Right cardiac atrium (tissue), 5 donors: ENCODE measurements around the gene IMPDH1. TPM values are rescaled to one million over a fixed set of nuclear protein-coding genes. Genes with fewer than 3 reads are reported as not detected.

ENCODE experiments used
- ATAC-seq, 2 donors: fragments of 200-7000 bp; cut with Tn5 transposase; one replicate each; pipeline versions ENCODE4 v1.8.0 to v1.9.1; 2020; ENCODE audit warnings: moderate library complexity in 2 of 2, mild to moderate bottlenecking in 1 of 2
- DNase-seq, 3 donors: peaks; one replicate each; pipeline ENCODE4 v3.0.0-alpha.2; 2020
- H3K27ac ChIP-seq: one replicate; pipeline ENCODE4 v1.5.1; 2013; ENCODE audit warnings: mild to moderate bottlenecking, low read length, control low read depth, moderate library complexity
- H3K27me3 ChIP-seq: one replicate; pipeline ENCODE4 v1.6.1; 2013; ENCODE audit not compliant: control insufficient read depth, insufficient read depth
- H3K4me1 ChIP-seq: one replicate; pipeline ENCODE4 v1.6.1; 2013; ENCODE audit warnings: low read length; ENCODE audit not compliant: control insufficient read depth, insufficient read depth
- H3K4me3 ChIP-seq: one replicate; pipeline ENCODE4 v1.5.1; 2013; ENCODE audit warnings: low read length, control low read depth
- H3K9me3 ChIP-seq: one replicate; pipeline ENCODE4 v1.6.1; 2013; ENCODE audit warnings: low read length; ENCODE audit not compliant: control insufficient read depth
- WGBS: extraction: QIAGEN DNeasy Blood & Tissue Kit; methylation state at CpG from one replicate; pipeline ENCODE4 v1.1.7; 2013; 5-methylcytosine and 5-hydroxymethylcytosine counted together
- intact Hi-C, 4 donors: fragments of 100-400 bp; cut with DNase I; formaldehyde crosslinking; loops; one replicate each; pipeline versions ENCODE4 v1.11.0 to v1.14.0; 2022 to 2023
- polyA plus RNA-seq: library from polyadenylated mRNA; stranded (reverse); fragments of 200-250 nt; gene quantifications from one replicate; pipeline ENCODE4 v1.2.3, GENCODE V29; 2013
- total RNA-seq, 4 donors: library from RNA; stranded (reverse); fragmentation: NEBNext Ultra II Directional; extraction: Animal tissue kit (Norgen Biotek cat#: 25700); gene quantifications; one replicate each; pipeline ENCODE4 v1.2.1, GENCODE V29; 2021
- donor health status: healthy with polysubstance abuse.
- donor health status: DM: no; HTN: yes; CAD: no.
- donor health status: DM: no; HTN: no; CAD: no.
- donor health status: DM: no; HTN: yes; CAD: no; lungs with severe emphysema.
- donor health status: DM: yes; HTN: yes; CAD: no.

Gene IMPDH1
- total and polyA plus RNA-seq, 5 donors = 13.8 to 22.2 (median 14.5) TPM

DNA sequence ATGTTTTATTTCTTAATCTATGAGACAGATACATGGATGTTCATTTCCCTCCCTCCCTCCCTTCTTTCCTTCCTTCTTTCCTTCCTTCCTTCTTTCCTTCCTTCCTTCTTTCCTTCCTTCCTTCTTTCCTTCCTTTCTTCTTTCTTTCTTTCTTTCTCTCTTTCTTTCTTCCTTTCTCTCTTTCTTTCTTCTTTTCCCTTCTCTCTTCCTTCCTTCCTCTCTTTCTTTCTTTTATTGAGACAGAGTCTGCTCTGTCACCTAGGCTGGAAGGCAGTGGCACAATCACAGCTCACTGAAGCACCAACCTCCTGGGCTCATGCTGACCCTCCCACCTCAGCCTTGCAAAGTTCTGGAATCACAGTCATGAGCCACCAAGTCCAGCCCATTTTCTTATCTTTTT, 42.8 kb downstream of the IMPDH1 start:
- intact Hi-C loops = no loop called here
- ATAC-seq = no peak
- no peak overlapping the region for H3K4me3 ChIP-seq
- H3K9me3 ChIP-seq = no peaks in the 10 kb centered on the region
- no peak overlapping the region for H3K27ac ChIP-seq
- no peak for DNase-seq
- H3K4me1 ChIP-seq = no peaks in the 10 kb centered on the region
- no peaks in the 10 kb centered on the region for H3K27me3 ChIP-seq

DNA sequence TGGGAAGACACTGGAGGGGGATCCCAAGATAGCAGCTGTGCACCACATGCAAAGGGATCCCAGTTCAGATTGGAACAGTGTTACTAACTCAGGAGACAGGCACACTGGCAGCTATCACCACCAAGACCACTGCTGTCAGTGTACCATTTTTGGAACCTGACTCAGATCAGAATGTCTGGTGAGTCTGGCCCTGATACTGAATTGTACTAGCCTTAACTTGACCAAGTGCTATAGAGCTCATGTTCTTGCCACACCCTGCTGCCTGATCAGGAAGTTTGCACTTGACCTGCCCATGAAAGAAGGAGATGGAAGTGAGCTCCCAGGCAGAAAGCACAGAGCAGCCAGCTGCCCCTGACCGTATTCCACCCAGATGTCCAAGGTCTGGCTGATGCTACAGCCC, 43.5 kb downstream of the IMPDH1 start:
- Histone ChIP-seq H3K27ac (no peak overlapping the region), H3K4me3 (no peak overlapping the region), H3K27me3 (no peaks in the 10 kb centered on the region), H3K4me1 (no peaks in the 10 kb centered on the region), H3K9me3 (no peaks in the 10 kb centered on the region)
- intact Hi-C loops = no loop called here
- no peak for DNase-seq
- WGBS = 56% methylated on average over 1 of the region's 1 CpG
- ATAC-seq = no peak

GRCh38 chr7:128365432-128365831, 44.4 kb downstream of the IMPDH1 start:
- no peaks in the 10 kb centered on the region for H3K4me1 ChIP-seq
- no peaks in the 10 kb centered on the region for H3K27me3 ChIP-seq
- H3K4me3 ChIP-seq = no peak overlapping the region
- H3K9me3 ChIP-seq = no peaks in the 10 kb centered on the region
- intact Hi-C loops = no loop called here
- 87% methylated on average over 2 of the region's 2 CpGs for WGBS
- DNase-seq = no peak
- no peak overlapping the region for H3K27ac ChIP-seq
- ATAC-seq = no peak

DNA sequence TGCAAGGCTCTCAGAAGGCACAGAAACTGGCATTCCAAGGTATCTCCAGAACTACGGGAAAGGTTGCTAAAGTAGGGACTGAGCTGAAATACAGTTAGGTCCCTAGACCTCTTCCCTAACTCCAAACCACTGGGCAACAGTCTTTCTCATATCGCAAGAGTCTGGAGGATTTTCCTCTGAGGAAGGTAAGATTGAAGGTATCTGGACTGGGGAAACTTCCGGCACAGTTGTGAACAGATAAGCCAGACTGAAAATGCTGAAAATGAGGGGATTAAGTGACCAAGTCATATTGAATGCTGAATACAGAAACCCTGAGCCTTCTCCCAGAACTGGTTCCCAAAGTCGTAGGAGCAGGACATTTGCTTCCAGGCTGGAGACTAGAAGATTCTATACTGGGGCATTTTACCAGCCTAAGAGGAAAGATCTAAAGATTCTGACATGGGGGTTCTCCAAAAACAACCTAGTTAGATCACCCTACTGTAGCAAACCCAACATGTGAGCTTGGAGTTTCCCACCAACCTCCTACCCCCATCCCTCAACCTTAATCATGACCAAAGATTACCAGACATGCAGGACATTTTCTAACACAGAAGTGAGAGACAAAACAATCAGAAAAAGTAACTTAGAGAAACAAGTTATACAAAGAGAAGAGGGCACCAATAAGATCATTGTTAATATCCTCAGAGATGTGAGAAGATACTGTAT, 45.5 kb downstream of the IMPDH1 start:
- intact Hi-C loops = no loop called here
- ATAC-seq = no peak
- no peaks in the 10 kb centered on the region for H3K4me1 ChIP-seq

DNA sequence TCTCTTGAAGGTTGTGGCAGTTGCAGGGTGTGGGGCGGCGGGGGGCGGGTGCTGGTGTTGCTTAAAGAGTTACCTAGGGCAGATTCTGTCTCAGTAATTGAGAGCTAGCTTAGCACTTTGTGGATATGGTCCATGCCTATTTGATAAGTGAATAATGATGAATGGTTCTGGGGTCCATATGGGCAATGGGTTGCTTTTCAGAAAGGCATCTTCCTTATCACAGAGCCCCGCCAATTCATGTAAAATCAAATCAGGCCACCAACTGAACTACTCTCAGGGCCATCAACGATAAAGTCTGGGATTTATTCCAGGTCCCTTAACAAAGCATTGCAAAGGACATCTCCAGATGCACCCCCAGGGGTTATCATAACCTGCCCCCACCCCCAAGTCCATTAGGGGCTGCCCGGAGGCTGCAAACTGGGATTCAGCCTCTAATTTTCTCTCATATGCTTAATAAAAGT, 46.5 kb downstream of the IMPDH1 start:
- H3K4me1 ChIP-seq = no peaks in the 10 kb centered on the region
- DNase-seq (no peak), ATAC-seq (no peak)
- no peaks in the 10 kb centered on the region for H3K27me3 ChIP-seq
- H3K9me3 ChIP-seq = no peaks in the 10 kb centered on the region
- 71% methylated on average over 6 of the region's 6 CpGs for WGBS
- H3K4me3 ChIP-seq = no peak overlapping the region
- intact Hi-C loops = no loop called here
- H3K27ac ChIP-seq = no peak overlapping the region

More for the DNA sequence above, 45.5 kb downstream of the IMPDH1 start:
- no peak overlapping the region for H3K27ac ChIP-seq
- no peak for DNase-seq
- WGBS = 72% methylated on average over 4 of the region's 4 CpGs
- H3K9me3 ChIP-seq = no peaks in the 10 kb centered on the region
- H3K4me3 ChIP-seq = no peak overlapping the region
- H3K27me3 ChIP-seq = no peaks in the 10 kb centered on the region

DNA sequence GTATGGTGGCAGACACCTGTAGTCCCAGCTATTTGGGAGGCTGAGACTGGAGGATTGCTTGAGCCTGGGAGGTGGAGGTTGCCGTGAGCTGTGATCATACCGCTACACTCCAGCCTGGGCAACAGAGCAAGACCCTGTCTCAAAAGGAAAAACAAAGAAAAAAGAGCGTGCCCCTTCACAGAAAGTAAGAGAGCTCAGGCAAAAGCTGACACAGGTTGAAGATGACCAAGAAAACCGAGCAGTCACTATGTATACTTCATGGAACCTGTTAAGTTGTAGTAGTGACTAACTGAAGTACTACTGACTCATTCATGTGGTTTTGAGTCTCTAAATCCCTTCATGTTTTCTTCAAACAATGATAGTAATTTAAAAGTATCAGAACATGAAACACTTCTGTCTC, 47.1 kb downstream of the IMPDH1 start:
- Histone ChIP-seq H3K4me1 (no peaks in the 10 kb centered on the region), H3K9me3 (no peaks in the 10 kb centered on the region), H3K27ac (no peak overlapping the region), H3K27me3 (no peaks in the 10 kb centered on the region), H3K4me3 (no peak overlapping the region)
- DNase-seq (no peak), ATAC-seq (no peak)
- WGBS = 80% methylated on average over 4 of the region's 4 CpGs
- intact Hi-C loops = no loop called here

- under 1% methylated on average over 88 of the region's 88 CpGs for WGBS
- peak; percentile 77 to 80 for ATAC-seq
- Histone ChIP-seq H3K27me3 (no peaks in the 10 kb centered on the region), H3K4me3 (peak within 1 kb of the TSS; percentile 51), H3K9me3 (no peaks in the 10 kb centered on the region), H3K27ac (no peak within 1 kb of the TSS), H3K4me1 (no peaks in the 10 kb centered on the region)
- intact Hi-C loops = no loop called here
- peak; percentile 49 to 84 (median 82) for DNase-seq
Observed at GRCh38 chr7:128361411-128362379, 48.1 kb downstream of the IMPDH1 start, which contains the start of gene PRRT4. Gene PRRT4, minus strand, starts transcription at chr7:128361690.

GRCh38 chr7:128360359-128360678, 49.5 kb downstream of the IMPDH1 start:
- Histone ChIP-seq H3K4me3 (no peak overlapping the region), H3K27me3 (no peaks in the 10 kb centered on the region), H3K4me1 (no peaks in the 10 kb centered on the region), H3K27ac (no peak overlapping the region), H3K9me3 (no peaks in the 10 kb centered on the region)
- intact Hi-C loops = no loop called here
- ATAC-seq (peak; percentile 32 to 55), DNase-seq (peak in 2 of 3 donors; percentile 71 to 81)
- WGBS = 36% methylated on average over 9 of the region's 9 CpGs

- WGBS = 81% methylated on average over 4 of the region's 4 CpGs
- no peaks in the 10 kb centered on the region for H3K9me3 ChIP-seq
- H3K4me3 ChIP-seq = no peak overlapping the region
- ATAC-seq = no peak
- intact Hi-C loops = no loop called here
- no peaks in the 10 kb centered on the region for H3K4me1 ChIP-seq
- no peak for DNase-seq
- H3K27ac ChIP-seq = no peak overlapping the region
- no peaks in the 10 kb centered on the region for H3K27me3 ChIP-seq
Observed at GRCh38 chr7:128359939-128360338, 49.8 kb downstream of the IMPDH1 start.

DNA sequence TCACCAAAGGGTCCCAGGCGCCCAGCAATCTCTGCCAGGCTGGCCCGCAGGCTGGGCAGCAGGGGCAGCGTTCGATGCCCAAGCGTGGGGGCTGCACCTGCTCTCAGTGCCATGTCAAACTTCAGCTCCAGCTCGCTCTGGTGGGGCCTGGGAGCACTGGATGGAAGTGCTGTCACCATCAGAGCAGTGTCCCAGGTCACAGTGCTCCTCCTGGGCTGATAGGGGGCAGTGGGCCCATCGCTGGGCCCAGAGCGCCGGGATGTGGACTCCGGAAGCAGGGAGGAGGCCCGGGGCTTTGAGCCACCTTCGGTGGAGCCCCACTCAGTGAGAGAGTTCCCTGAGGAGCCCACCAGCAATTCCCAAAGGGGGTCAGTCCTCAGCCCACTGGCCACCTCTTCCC, 50.4 kb downstream of the IMPDH1 start:
- Histone ChIP-seq H3K27me3 (no peaks in the 10 kb centered on the region), H3K4me1 (no peaks in the 10 kb centered on the region), H3K9me3 (no peaks in the 10 kb centered on the region), H3K27ac (no peak overlapping the region), H3K4me3 (no peak overlapping the region)
- DNase-seq (no peak), ATAC-seq (no peak)
- intact Hi-C loops = no loop called here
- WGBS = 95% methylated on average over 12 of the region's 12 CpGs

GRCh38 chr7:128358233-128358632, 51.5 kb downstream of the IMPDH1 start:
- no peaks in the 10 kb centered on the region for H3K9me3 ChIP-seq
- intact Hi-C loops = no loop called here
- no peaks in the 10 kb centered on the region for H3K27me3 ChIP-seq
- DNase-seq = no peak
- WGBS = 76% methylated on average over 1 of the region's 1 CpG
- no peak for ATAC-seq
- H3K4me1 ChIP-seq = no peaks in the 10 kb centered on the region
- H3K27ac ChIP-seq = no peak overlapping the region
- no peak overlapping the region for H3K4me3 ChIP-seq
